Measurements from ENCODE around the gene VWA8.
"Not testable (repeated sequence)": the region's sequence is repeated elsewhere in the genome, so short reads cannot be mapped to it uniquely, and the experiment has no call there.

The VWA8 gene

DNA sequence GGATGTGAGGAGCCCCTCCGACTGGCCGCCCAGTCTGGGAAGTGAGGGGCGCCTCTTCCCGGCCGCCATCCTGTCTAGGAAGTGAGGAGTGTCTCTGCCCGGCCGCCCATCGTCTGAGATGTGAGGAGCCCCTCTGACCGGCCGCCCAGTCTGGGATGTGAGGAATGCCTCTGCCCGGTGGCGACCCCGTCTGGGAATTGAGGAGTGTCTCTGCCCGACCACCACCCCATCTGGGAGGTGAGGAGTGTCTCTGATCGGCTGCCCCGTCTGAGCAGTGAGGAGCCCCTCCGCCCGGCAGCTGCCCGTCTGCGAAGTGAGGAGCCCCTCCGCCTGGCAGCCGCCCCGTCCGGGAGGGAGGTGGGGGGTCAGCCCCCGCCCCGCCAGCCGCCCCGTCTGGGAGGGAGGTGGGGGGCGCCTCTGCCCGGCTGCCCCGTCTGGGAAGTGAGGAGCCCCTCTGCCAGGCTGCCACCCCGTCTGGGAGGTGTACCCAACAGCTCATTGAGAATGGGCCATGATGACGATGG, 389.0 kb downstream of the VWA8 start:
- DNase-seq: not testable (repeated sequence)

DNA sequence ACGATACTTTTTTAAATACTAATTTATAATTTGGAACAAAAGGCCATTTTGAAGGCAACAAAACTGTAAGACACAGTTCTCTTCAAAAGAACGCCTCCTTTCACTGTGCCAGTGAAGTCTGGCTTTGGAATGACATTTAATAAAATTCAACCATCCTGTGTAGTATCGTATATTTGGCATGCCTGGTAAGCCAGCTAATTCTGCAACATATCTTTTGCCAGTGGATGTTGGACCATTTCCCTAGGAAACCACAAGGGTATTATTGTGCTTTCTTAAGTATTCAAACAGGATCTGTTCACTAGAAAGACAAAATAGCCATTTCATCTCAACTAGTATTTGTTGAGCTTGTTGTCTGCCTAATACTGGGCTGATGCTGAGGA, 391.9 kb downstream of the VWA8 start:
- DNase-seq: no peak

GRCh38 chr13:41568143-41568971, 392.6 kb downstream of the VWA8 start:
- no peak for DNase-seq

- DNase-seq: no peak
These were observed 393.5 kb downstream of the VWA8 start for GRCh38 chr13:41567363-41567762.

GRCh38 chr13:41565846-41566245, 395.1 kb downstream of the VWA8 start:
- DNase-seq: no peak

GRCh38 chr13:41565216-41565615, 395.7 kb downstream of the VWA8 start:
- DNase-seq: peak; percentile 20

- no peak for DNase-seq
These were observed 396.9 kb downstream of the VWA8 start for GRCh38 chr13:41563984-41564365.

DNA sequence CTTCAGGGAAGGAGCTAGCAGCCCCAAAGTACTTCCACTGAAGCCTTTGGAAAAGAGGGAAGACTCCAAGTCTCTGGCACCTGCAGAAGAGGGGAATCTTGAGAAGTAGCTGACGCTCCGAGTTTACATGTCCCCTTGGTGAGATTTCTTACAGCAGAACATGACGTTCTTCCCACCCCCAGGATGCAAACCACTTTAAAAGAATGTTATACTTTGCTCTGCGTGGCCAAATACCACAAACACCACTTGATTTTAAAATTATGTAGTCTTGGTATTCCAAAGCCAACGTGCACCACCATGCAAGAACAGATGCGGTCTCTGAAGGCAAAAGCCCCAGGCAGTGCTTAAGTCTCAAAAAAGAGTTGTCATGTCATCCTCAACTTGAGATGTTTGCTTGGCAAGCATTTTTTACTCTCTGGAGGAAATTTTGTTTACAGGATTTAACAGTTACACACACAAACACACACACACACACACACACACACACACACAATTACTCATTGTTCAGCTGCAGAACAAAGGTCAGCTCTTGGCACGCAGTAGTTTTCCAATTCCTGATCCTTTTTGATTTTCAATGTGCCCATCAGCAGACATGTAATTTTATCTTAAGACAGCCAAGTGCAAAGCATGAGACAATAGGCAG, 397.4 kb downstream of the VWA8 start:
- DNase-seq: peak; percentile 24

DNA sequence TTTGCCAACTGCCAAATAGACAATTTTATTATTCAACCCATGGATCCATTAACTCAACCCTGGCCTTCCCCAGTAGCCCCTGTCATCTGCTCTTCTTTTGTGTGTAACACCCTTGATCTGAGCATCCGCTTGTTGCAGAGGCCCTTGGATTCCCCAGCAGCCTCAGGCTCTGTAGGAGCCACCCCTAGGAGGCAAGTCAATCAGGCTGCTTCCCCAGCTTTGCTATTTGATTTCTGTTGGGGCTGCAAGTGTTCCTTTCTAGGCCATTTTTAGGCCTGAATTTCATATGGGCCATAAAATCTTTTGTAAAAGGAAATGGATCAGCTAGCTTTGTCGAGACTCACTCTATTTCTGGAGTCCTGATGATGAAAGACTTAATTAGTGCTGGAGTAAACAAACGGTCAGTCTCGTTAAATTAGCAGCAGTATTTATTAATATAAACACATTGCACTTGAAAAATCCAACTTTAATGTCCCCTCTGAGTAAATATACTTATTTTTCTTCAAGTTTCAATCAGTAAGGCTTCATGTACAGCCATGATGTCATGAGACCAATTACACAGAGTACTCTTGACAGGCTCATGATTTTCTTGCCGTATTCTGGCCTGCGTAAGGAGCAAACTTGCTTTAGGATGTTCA, 398.2 kb downstream of the VWA8 start:
- no peak for DNase-seq

GRCh38 chr13:41562083-41562482, 398.8 kb downstream of the VWA8 start:
- no peak for DNase-seq

DNA sequence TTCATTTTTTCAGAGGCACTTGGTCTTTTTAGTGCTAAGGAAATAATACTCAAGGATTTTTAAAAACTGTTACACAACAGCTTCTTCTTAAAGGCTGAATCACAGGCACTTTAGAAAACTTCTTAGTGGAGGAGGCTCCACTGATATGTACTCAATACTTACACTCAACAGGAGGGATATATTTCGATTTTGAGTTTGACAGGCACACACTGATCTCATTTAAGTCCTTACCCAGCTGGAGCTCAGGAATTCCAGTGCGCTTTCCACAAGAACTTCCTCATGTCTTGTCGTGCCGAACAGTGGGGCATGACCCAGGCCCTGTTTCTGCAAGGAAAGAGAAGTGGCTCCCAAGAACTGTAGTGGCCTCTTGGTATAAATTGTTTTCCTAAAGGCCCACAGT, 399.7 kb downstream of the VWA8 start:
- no peak for DNase-seq

DNA sequence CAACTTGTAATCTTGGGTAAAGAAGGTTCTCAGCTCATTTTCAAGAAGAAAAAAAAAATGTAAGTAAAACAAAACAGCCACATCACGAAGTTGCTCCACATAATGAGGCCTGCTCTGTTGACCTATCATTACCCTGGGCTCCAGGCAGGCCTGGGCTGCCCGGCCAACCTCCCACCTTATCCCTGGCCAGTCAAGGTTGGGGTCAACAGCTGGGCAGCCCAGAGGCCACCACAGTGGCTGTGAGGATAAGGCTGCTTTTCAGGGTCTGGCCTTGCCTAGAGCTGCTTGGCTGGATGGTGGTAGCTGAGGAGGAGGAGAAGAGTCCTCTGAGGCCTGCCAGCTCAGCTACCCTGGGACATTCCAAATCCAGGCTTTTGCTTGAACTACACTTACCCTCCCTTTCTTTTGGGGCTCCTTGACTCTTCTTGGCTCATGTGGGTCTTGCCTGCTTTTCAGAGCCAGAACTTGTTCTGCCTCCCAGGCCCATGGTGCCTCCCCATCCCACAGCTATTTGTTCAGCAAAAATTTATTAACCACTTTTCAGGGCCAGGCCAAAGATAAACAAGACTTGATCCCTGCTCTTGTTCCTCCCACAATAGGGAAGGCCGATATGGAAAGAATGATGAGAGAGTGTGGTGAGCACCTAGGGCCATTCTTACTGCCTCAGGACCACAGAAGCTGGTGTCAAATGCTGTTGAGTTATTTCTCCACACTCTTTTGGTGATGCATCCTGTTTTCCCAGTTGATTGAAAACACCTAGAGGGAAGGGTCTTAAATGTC, 401.9 kb downstream of the VWA8 start:
- DNase-seq: no peak

- no peak for DNase-seq
These were observed 403.2 kb downstream of the VWA8 start for GRCh38 chr13:41557719-41558118.

DNA sequence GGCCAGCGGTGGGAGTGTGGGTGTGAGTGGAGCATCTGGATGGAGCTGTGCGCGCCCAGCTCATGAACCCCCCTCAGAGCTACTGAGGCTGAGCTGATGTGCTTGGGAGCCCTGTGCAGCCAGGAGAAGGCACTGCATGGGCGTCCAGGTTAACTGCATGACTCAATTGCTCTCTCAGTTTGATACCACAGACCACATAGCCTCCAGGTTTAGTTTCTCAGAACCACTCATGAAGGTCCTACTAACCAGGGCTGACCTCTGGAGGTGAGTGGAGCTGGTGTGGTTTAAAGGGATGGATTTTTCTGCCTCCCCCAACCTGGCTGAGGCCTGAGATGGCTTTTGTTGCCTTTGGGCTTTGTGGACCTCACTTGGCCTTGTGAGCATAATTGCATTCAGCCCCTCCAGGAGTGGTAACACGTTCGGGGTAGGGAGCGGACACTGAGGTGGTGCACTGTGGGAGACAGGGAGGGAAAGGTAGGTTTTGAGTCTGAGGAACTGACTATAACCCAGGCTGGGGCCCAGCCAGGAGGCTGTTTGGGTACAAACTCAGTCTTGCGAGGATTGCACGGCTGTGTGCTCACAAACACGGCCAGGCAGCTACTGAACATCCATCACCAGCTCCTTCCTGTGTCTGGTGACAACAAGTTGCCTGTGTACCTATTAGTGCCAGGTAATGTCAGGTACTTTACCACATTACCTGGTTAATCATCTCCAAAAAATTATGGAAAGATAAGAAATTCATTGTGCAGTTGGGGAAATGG, 406.1 kb downstream of the VWA8 start:
- no peak for DNase-seq

GRCh38 chr13:41554180-41554579, 406.7 kb downstream of the VWA8 start:
- DNase-seq: no peak

DNA sequence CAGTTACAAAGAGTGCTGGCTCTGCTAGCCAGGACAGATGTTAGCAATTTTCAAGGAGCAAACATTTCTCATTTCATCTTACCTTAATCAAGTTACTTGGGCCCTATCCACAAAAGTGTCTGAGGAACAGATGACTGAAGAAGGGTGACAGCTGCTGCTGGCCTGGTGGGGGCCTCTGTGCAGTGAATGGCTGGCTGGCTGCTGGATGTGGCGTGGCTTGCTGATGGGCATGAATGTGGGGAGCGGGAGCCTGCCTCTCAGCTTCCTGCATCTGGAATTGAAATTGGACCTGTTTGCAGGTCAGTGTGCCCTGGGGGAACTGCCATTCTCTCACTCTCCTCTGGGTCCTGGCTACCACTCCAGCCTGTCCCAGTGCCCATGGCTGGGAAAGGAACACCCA, 408.9 kb downstream of the VWA8 start:
- no peak for DNase-seq

GRCh38 chr13:41550276-41550675, 410.6 kb downstream of the VWA8 start:
- no peak for DNase-seq

DNA sequence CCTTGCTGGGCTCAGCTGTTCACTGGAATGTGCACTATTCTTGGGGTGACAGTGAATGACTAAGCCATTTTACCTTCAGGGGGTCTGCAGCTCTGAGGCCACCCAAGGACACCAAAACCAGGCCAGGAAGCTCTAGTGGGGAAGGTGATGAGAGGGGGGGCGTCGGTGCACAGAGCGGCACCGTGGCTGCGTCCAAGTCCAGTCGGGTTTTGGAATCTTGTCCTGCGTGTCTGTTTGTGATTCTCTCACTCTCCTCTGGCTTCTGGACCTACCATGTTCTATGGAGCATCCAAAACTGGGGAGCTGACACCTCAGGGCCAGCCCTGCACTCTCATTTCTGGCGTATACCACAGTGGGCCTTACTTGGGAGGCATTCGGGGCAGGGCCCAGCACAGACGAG, 411.4 kb downstream of the VWA8 start:
- DNase-seq: no peak

- no peak for DNase-seq
These were observed 412.0 kb downstream of the VWA8 start for GRCh38 chr13:41548910-41549309.

DNA sequence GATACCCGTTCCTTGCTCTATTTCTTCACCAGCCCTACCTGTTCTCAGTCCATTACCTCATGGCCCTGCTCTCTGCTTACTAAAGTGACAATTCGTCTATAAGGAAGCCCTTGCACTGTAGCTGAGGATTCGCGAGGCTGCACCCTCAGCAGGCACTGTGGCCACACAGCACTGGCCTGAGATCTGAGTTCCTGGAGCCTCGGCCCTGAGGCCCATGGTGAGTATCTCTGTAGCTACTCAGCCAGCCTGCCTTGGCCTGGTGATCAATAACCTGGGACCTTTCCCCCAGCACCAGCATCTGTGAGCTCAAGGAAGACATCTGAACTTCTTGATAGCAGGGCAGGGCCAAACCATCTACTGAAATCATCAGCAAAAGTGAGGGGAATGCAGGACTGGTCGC, 412.9 kb downstream of the VWA8 start:
- DNase-seq: no peak

DNA sequence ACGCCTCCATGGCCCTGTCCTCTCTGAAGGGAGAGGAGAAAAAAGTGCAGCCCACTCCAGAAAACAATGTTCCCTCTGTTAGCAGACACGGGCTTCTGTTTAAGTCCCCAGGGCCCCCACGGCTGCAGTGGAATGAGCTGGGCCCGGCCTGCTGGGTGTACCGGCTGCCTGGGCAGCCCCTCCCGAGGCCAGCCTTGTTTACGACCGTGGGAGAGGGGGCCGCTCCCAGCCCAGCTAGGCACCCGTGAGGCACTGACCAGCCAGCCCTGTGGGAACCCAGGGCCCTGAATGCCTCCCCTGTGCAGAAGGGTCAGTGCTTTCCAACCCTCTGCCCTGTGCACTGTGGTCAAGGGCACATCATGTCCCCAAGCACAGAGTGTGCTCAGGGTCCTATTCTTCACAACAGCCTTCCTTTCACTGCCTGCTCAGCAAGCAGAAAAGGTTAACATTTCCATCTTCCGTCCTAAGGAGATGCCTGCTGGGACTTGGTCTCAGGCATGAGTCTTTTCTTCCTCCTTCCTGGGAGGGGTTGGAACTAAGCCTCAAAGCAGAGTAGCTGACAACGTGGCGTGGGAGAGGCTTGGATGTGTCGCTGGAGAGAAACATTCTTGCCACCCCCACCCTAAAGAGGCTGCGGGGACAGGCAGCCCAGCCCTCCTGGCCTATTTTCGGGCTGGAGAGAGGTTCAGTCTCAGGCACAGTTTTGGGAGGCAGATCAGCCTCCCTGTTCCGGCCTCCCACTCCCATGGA, 413.5 kb downstream of the VWA8 start:
- no peak for DNase-seq

Measured in NCI-H2227 treated with DMSO at 0.1 percent for 48 hours (cell line).